Adrenal gland (tissue), 12 donors: ENCODE data around the gene MIEN1. TPM values are rescaled to one million over a fixed set of nuclear protein-coding genes. Genes with fewer than 3 reads are reported as not detected.
A peak's percentile ranks its signal among the peaks of the same experiment; 100 is the strongest.

ENCODE experiments used
- DNase-seq, 7 donors: peaks; one replicate each; pipeline ENCODE4 v3.0.0-alpha.2; 2019 to 2020
- H3K27ac ChIP-seq, 5 donors: fragments of 200-600 bp; sonication (generic) in 4 of 5; 1 replicate in 3 of 5; 2 replicates in 2 of 5; pipeline versions ENCODE4 v1.5.1 to v1.8.0; 2016 to 2020; ENCODE audit warnings: mild to moderate bottlenecking in 1 of 5
- H3K27me3 ChIP-seq: fragments of 200-600 bp; 2 replicates; pipeline ENCODE4 v1.8.0; 2021
- H3K36me3 ChIP-seq, 2 donors: fragments of 200-600 bp; replicated peaks in 1 of 2; 1 replicate in 1 of 2; 2 replicates in 1 of 2; pipeline versions ENCODE4 v1.5.1 to v1.8.0; 2018 to 2022
- H3K4me1 ChIP-seq, 2 donors: fragments of 200-600 bp; replicated peaks in 1 of 2; 1 replicate in 1 of 2; 2 replicates in 1 of 2; pipeline versions ENCODE4 v1.5.1 to v1.8.0; 2018 to 2021
- H3K4me3 ChIP-seq, 4 donors: fragments of 200-600 bp; sonication (generic) in 3 of 4; one replicate each; pipeline ENCODE4 v1.5.1; 2016 to 2018
- H3K9me3 ChIP-seq, 3 donors: fragments of 200-600 bp; sonication (generic) in 1 of 3; replicated peaks in 1 of 3; 1 replicate in 2 of 3; 2 replicates in 1 of 3; pipeline versions ENCODE4 v1.5.1 to v1.8.0; 2016 to 2021
- POLR2A ChIP-seq, 2 donors: fragments of 450-650 bp; IDR thresholded peaks; one replicate each; pipeline ENCODE4 v1.6.1; 2017; ENCODE audit warnings: antibody characterized with exemption in 2 of 2, mild to moderate bottlenecking in 2 of 2, moderate library complexity in 1 of 2
- WGBS, 4 donors: extraction: QIAGEN DNeasy Blood & Tissue Kit in 2 of 4; methylation state at CpG; one replicate each; pipeline versions ENCODE4 v1.1.5 to v1.1.7; 2013 to 2017; 5-methylcytosine and 5-hydroxymethylcytosine counted together
- intact Hi-C, 2 donors: fragments of 100-400 bp; cut with DNase I; formaldehyde crosslinking; loops; one replicate each; pipeline versions ENCODE4 v1.14.1 to v1.15.0; 2022 to 2023
- polyA plus RNA-seq, 3 donors: library from polyadenylated mRNA; stranded (reverse); fragments of 200-250 nt in 2 of 3; fragments of 350-450 nt in 1 of 3; fragmentation: Illumina TruSeq in 1 of 3; extraction: RNeasy Lipid Tissue Mini Kit (QIAGEN cat#74804) in 1 of 3; gene quantifications; one replicate each; pipeline ENCODE4 v1.2.3, GENCODE V29; 2013 to 2014
- total RNA-seq, 9 donors: library from RNA; depleted of rRNA in 4 of 9; stranded (reverse); fragments of >200 nt in 4 of 9; fragments of 120-200 nt in 1 of 9; fragmentation: NEBNext Ultra II Directional in 1 of 9; extraction: Animal tissue kit (Norgen Biotek cat#: 25700) in 1 of 9; gene quantifications; one replicate each; pipeline versions ENCODE4 v1.1.0 to v1.2.4, GENCODE V29; 2013 to 2023
- TF ChIP-seq, protein P1 (sequence below), 6 experiments: fragments of 450-650 bp in 4 of 6; fragments of 200-600 bp in 2 of 6; sonication (generic) in 1 of 6; IDR thresholded peaks; 1 replicate in 5 of 6; 2 replicates in 1 of 6; pipeline versions ENCODE4 v1.5.1 to v1.8.0; 2016 to 2021; ENCODE audit warnings: antibody characterized with exemption in 6 of 6, mild to moderate bottlenecking in 2 of 6, moderate library complexity in 1 of 6
- donor health status: healthy with polysubstance abuse.
- donor health status: Bipolar disorder and iron deficiency.
- donor health status: DM: yes; HTN: yes; CAD: no.
- donor health status: DM: no; HTN: no; CAD: no.
- donor health status: DM: no; HTN: no; CAD: no.
- donor health status: DM: yes; HTN: yes; CAD: no.

The MIEN1 gene
- total and polyA plus RNA-seq, 12 donors: 41.9 to 210 (median 51.0) TPM

- Histone ChIP-seq H3K4me1 (no peaks in the 10 kb centered on the region), H3K36me3 (no peaks in the 10 kb centered on the region), H3K4me3 (no peak overlapping the region), H3K9me3 (no peaks in the 10 kb centered on the region), H3K27ac (no peak overlapping the region), H3K27me3 (no peaks in the 10 kb centered on the region)
- intact Hi-C loops: no loop called here
- TF ChIP-seq, protein P1, sequence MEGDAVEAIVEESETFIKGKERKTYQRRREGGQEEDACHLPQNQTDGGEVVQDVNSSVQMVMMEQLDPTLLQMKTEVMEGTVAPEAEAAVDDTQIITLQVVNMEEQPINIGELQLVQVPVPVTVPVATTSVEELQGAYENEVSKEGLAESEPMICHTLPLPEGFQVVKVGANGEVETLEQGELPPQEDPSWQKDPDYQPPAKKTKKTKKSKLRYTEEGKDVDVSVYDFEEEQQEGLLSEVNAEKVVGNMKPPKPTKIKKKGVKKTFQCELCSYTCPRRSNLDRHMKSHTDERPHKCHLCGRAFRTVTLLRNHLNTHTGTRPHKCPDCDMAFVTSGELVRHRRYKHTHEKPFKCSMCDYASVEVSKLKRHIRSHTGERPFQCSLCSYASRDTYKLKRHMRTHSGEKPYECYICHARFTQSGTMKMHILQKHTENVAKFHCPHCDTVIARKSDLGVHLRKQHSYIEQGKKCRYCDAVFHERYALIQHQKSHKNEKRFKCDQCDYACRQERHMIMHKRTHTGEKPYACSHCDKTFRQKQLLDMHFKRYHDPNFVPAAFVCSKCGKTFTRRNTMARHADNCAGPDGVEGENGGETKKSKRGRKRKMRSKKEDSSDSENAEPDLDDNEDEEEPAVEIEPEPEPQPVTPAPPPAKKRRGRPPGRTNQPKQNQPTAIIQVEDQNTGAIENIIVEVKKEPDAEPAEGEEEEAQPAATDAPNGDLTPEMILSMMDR (IDR thresholded peaks at IDR 0.05): no peak
- no peak for TF ChIP-seq POLR2A (IDR thresholded peaks at IDR 0.05)
- WGBS, 4 donors: 65 to 89% (median 85%) methylated on average over 2 to 7 of the region's 7 CpGs
- DNase-seq: no peak
Observed at GRCh38 chr17:39706921-39707337, 23.4 kb downstream of the MIEN1 start.

DNA sequence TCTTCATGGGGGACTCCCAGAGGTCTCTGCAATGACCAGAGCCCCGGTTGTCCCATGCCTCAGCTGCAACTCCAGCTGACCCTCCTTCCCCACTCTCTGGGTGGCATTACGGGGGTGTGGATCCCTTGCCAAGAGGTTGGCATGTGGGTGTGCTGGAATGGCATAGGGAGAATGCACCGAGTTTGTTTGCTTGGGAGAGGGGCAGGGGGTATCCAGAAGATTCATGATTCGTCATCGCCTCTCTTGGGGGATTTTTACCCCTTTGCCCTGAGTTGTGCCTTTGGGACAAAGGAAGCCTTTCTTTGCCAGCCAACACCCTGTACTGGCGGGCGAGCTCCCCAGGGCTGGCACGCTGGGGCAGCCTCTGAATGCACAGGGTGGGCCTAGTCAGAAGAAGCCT is 23.9 kb downstream of the MIEN1 start:
- TF ChIP-seq, protein P1 (IDR thresholded peaks at IDR 0.05): no peak
- TF ChIP-seq POLR2A (IDR thresholded peaks at IDR 0.05): no peak
- H3K27ac ChIP-seq: no peak overlapping the region
- 78 to 92% (median 86%) methylated on average over 2 to 8 of the region's 8 CpGs for WGBS, 4 donors
- H3K4me3 ChIP-seq: no peak overlapping the region
- intact Hi-C loops: no loop called here
- H3K27me3 ChIP-seq: no peaks in the 10 kb centered on the region
- DNase-seq: no peak
- no peaks in the 10 kb centered on the region for H3K4me1 ChIP-seq
- H3K9me3 ChIP-seq: no peaks in the 10 kb centered on the region
- no peaks in the 10 kb centered on the region for H3K36me3 ChIP-seq

GRCh38 chr17:39705786-39706348 is 24.5 kb downstream of the MIEN1 start:
- 76 to 93% (median 85%) methylated on average over 3 to 12 of the region's 12 CpGs for WGBS, 4 donors
- TF ChIP-seq, protein P1 (IDR thresholded peaks at IDR 0.05): no peak
- no peak for TF ChIP-seq POLR2A (IDR thresholded peaks at IDR 0.05)
- H3K27ac ChIP-seq: peak overlapping the region in 1 of 5 donors; percentile 10
- no peak overlapping the region for H3K4me3 ChIP-seq
- H3K9me3 ChIP-seq: no peaks in the 10 kb centered on the region
- no peaks in the 10 kb centered on the region for H3K36me3 ChIP-seq
- no peak for DNase-seq
- intact Hi-C loops: no loop called here
- H3K4me1 ChIP-seq: no peaks in the 10 kb centered on the region
- no peaks in the 10 kb centered on the region for H3K27me3 ChIP-seq

DNA sequence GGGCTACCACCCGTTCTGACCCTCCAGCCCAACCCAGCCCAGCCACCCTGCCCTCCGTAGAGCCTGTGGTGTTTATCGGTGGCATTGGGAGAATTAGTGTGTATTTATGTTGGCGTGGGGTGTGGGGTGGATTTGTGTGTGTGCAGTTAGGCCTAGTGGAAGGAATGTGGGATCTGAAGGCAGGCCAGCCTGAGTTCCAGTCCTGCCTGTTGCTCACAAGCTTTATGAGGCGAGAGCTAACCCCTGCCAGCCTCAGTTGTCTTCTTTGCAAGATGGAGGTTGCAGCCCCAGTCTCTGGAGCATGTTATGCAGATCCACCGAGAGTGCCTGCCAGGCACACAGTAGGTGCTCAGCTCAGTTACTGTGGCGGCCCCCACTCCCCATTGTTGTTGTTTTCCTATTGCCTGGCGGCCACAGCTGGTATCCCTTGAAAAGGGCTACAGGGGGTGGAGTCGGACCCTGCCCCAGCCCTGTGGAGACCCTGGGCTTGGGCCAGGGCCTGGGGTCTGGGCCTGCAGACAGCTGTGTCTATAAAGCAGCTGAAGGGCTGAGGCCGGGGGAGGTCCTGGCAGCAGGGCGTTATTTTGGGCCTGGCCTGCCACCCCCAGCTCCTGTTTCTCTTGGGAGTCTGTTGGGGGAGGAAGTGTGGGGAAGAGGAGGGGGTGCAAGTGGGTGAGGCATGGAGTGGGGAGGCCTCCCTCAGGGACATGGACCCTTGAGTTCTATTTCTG is 25.3 kb downstream of the MIEN1 start:
- H3K36me3 ChIP-seq: no peaks in the 10 kb centered on the region
- no peak for TF ChIP-seq POLR2A (IDR thresholded peaks at IDR 0.05)
- TF ChIP-seq, protein P1 (IDR thresholded peaks at IDR 0.05): peak in 2 of 6 experiments; percentile 33 to 38
- H3K27me3 ChIP-seq: peaks cover 4% of the 10 kb centered on the region
- H3K4me1 ChIP-seq: no peaks in the 10 kb centered on the region
- intact Hi-C loops: no loop called here
- H3K9me3 ChIP-seq: no peaks in the 10 kb centered on the region
- WGBS, 4 donors: 75 to 88% (median 75%) methylated on average over 7 to 11 of the region's 11 CpGs
- H3K27ac ChIP-seq: no peak overlapping the region
- DNase-seq: no peak
- no peak overlapping the region for H3K4me3 ChIP-seq
